Globus pallidus (tissue), 1 donor: ENCODE measurements around the gene TRIM50.
"Not testable (repeated sequence)": the region's sequence is repeated elsewhere in the genome, so short reads cannot be mapped to it uniquely, and the experiment has no call there.

Experiments used
- DNase-seq: peaks from one replicate; pipeline ENCODE4 v3.0.0-alpha.2; 2015; ENCODE audit warnings: low spot score

Gene TRIM50

GRCh38 chr7:73314271-73314670 lies 13.6 kb downstream of the TRIM50 start:
- DNase-seq = no peak

GRCh38 chr7:73313521-73313906 lies 14.4 kb downstream of the TRIM50 start:
- no peak for DNase-seq

GRCh38 chr7:73312831-73313520 lies 14.9 kb downstream of the TRIM50 start:
- no peak for DNase-seq

GRCh38 chr7:73311421-73311820 lies 16.5 kb downstream of the TRIM50 start:
- not testable (repeated sequence) for DNase-seq

DNA sequence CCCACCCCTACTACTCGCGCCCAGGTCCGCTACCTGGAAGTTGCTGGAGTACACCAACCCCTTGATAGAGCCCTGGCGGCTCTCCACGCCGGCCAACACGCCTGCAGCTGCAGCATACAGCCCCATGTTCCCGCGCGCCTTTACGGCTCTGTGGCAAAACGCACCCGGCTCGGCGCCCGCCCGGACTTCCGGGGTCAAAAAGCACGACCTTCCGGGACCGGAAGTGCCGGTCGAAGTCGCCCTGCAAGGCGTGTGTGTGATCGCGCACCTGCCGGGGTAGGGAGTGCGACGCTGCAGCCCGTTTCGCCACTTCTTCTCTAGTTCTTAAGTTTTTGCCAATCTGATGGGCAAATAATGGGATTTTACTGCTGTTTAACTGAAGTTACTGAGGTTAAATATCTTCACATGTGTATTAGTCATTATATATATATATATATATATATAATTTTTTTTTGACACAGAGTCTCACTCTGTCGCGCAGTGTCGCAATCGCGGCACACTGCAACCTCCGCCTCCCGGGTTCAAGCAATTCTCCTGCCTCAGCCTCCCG lies 19.1 kb downstream of the TRIM50 start, which contains the start of gene NSUN5:
TSS of gene NSUN5 (minus strand) at position 162 of the 550 bp plus-strand sequence. CDS start at position 126, 36 bp downstream.
- peak; percentile 74 for DNase-seq

DNA sequence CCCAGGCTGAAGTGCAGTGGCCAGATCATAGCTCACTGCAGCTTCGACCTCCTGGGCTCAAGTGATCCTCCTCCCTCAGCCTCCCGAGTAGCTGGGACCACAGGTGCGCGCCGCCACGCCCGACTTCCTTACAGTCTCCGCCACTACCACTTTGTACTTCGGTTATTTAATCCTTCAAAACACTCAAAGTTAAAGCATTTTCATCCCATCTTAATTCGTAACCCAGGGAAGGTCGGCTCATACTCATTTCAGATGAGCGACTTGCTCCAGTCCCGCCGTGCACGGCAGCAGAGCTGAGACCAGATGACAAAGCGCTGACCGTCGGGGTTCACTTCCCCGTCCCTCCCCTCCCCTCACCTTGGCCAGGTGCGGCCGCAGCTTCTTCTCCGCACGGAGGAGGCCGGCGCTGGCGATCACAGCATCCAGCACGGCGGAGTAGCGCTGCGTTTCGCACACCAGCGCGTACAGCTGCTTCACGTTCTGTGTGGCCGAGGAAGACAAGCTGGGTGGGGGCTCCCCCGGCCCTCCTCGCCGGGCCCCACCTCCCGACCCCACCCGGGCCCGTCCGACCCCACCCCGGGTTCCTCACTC lies 19.7 kb downstream of the TRIM50 start:
- no peak for DNase-seq

DNA sequence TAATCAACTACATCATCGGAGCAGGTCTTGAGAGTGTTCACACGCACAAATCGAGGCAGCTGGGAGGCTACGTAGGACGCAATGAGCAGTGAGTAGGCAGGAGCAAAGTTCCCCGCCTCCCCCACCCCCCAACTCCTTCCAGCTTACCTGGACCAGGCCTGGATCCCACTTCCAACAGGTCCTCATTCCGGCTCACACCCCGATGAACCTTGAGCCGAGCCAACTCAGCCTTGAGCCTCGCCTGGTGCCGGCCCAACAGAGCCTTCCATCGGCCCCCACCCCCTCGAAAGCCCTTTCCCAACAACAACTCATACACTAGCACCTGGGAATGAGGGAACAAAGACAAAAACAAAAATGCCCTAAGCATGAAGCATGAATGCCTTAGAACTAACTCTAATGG lies 20.4 kb downstream of the TRIM50 start:
- DNase-seq = no peak

- DNase-seq = not testable (repeated sequence)
Measured at GRCh38 chr7:73304612-73305387, 23.1 kb downstream of the TRIM50 start.

DNA sequence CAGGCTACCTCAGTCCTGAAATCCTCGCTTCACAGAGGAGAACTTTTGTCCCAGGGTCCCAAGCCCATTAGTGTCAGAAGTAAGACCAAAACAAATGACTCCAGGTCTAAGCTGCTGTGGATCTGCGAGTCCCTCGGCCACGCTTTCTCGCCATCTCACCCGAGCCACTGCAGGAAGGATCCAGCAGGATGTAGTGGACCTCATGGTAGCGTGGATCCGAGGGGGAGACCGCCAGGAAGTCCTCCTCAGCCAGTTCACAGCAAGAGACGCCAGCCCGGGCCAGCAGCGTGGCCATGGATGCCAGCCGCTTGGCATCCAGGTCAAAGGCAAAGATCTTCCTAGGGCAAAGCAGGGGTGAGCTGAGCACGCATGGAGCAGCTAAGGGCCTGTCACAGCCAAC lies 23.8 kb downstream of the TRIM50 start:
- DNase-seq = no peak

GRCh38 chr7:73303546-73303945 lies 24.3 kb downstream of the TRIM50 start:
- no peak for DNase-seq

DNA sequence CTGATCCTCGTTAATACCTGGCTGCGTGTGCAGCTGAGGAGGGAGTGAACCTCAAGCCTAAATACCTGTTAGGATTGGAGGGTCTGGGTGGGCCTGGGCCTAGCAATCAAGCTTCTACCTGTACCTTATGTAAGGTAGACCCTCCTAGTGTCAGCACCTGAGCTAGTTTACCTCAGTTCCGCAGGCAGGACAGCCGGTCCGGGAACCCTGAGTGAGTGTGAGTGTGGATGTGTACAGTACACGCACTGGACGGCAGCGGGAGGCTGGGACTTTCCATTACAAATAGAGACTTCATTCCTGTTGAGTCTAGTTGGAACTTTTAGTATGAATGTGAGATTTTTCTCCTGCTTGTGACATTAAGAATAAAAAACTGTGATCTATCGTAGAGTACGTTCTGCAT lies 25.0 kb downstream of the TRIM50 start:
- not testable (repeated sequence) for DNase-seq

- not testable (repeated sequence) for DNase-seq
Measured at GRCh38 chr7:73301108-73301507, 26.8 kb downstream of the TRIM50 start.

DNA sequence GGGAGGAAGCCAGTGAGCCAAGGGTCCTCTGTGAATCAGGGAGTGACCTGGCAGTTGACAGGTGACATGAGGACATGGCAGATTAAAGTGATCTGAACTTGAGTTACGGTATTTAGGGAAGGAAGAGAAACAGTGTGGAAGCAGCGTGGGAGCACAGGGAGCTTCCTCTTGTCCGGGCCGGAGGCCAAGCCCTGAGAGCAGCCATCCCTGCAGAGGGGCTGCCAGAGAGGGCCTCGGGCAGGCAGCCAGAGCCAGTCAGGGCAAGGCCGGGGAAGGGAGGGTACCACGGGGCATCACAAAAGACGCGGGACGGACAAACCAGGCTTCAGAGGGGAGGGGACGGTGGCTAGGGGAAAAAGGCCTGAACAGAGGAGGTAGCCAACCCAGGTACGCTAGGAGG lies 28.1 kb downstream of the TRIM50 start:
- not testable (repeated sequence) for DNase-seq

DNA sequence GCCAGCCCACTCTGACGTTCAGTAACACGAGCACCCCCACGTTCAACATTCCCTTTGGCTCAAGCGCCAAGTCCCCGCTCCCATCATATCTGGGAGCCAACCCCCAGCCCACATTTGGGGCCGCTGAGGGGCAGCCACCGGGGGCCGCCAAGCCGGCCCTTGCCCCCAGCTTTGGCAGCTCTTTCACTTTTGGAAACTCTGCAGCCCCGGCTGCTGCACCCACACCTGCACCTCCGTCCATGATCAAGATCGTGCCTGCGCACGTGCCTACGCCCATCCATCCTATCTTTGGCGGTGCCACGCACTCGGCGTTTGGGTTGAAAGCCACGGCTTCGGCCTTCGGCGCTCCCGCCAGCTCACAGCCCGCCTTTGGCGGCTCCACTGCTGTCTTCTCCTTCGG lies 30.2 kb downstream of the TRIM50 start:
- not testable (repeated sequence) for DNase-seq

DNA sequence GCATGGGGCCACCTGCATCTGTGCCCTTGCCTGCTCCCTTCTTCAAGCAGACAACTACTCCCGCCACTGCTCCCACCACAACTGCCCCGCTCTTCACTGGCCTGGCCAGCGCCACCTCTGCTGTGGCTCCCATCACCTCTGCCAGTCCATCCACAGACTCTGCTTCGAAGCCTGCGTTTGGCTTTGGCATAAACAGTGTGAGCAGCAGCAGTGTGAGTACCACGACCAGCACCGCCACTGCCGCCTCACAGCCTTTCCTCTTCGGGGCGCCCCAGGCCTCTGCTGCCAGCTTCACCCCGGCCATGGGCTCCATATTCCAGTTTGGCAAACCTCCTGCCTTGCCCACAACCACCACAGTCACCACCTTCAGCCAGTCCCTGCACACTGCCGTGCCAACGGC lies 30.6 kb downstream of the TRIM50 start:
- DNase-seq = not testable (repeated sequence)

GRCh38 chr7:73277210-73277609 lies 50.7 kb downstream of the TRIM50 start:
- DNase-seq = not testable (repeated sequence)

GRCh38 chr7:73267813-73268212 lies 60.1 kb downstream of the TRIM50 start:
- DNase-seq = not testable (repeated sequence)

GRCh38 chr7:73266719-73267368 lies 61.0 kb downstream of the TRIM50 start:
- not testable (repeated sequence) for DNase-seq
